Measurements from ENCODE around the gene PRKCH.

DNA sequence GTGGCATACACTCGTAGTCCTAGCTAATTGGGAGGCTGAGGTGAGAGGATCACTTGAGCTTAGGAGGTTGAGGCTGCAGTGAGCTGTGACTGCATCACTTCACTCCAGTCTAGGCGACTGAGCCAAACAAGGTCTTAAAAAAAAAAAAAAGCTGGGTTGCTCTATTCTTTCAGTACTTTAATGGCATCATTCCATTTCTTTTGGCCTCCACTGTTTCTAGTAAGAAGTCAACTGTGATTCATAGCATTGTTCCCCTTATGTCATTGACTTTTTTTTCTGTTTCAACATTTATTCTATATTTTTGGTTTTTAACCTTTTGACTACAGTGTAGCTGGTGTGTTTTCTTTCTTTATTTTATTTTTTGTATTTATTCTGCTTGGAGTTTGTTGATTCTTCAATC, 16.7 kb upstream of the PRKCH start:
- TF ChIP-seq ZFP3 (CRISPR knock-in tag; IDR thresholded peaks at IDR 0.05) (no peak), RARB (CRISPR knock-in tag; IDR thresholded peaks at IDR 0.05) (no peak), SNAI2 (CRISPR knock-in tag; IDR thresholded peaks at IDR 0.05) (no peak), TOX (CRISPR knock-in tag; IDR thresholded peaks at IDR 0.05; ENCODE audit: borderline replicate concordance) (no peak), CSRNP3 (CRISPR knock-in tag; IDR thresholded peaks at IDR 0.05) (no peak), OSR1 (CRISPR knock-in tag; IDR thresholded peaks at IDR 0.05) (no peak), ZNF565 (CRISPR knock-in tag; conservative IDR thresholded peaks at IDR 0.05; ENCODE audit: low read depth) (no peak), ZNF8 (CRISPR knock-in tag; IDR thresholded peaks at IDR 0.05) (no peak), ESRRG (CRISPR knock-in tag; IDR thresholded peaks at IDR 0.05) (no peak), CSDC2 (CRISPR knock-in tag; IDR thresholded peaks at IDR 0.05) (no peak), ISL1 (CRISPR knock-in tag; IDR thresholded peaks at IDR 0.05) (no peak)
- TF ChIP-seq, protein P1, sequence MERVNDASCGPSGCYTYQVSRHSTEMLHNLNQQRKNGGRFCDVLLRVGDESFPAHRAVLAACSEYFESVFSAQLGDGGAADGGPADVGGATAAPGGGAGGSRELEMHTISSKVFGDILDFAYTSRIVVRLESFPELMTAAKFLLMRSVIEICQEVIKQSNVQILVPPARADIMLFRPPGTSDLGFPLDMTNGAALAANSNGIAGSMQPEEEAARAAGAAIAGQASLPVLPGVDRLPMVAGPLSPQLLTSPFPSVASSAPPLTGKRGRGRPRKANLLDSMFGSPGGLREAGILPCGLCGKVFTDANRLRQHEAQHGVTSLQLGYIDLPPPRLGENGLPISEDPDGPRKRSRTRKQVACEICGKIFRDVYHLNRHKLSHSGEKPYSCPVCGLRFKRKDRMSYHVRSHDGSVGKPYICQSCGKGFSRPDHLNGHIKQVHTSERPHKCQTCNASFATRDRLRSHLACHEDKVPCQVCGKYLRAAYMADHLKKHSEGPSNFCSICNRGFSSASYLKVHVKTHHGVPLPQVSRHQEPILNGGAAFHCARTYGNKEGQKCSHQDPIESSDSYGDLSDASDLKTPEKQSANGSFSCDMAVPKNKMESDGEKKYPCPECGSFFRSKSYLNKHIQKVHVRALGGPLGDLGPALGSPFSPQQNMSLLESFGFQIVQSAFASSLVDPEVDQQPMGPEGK (CRISPR knock-in tag; IDR thresholded peaks at IDR 0.05; ENCODE audit: borderline replicate concordance): no peak

Measured in SK-N-SH treated with all-trans-retinoic acid at 6 μM for 48 hours (cell line).